ELR (cell line): ENCODE data around the gene FRMD5.

Experiments used
- DNase-seq: peaks from one replicate; pipeline ENCODE4 v3.0.0-alpha.2; 2015; ENCODE audit warnings: low read depth

FRMD5 gene

DNA sequence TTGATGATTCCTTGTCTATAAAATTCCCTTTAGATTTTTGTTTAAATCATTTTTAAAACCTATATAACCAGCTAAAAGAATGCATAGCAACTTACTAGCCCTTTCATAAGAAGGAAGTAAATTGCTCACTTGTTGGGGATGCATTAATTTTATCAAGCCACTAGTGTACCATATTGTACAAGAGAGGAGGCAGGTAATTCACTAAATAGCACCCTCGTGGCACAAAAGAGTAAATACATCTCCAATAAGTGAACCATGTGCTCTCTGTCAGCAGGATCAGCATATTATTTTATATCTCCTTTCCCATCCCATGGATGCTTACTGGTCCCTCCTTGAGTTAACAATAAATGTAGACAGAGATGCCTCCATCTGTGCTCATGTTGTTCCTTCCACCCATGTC, 34.3 kb downstream of the FRMD5 start:
- DNase-seq = no peak

DNA sequence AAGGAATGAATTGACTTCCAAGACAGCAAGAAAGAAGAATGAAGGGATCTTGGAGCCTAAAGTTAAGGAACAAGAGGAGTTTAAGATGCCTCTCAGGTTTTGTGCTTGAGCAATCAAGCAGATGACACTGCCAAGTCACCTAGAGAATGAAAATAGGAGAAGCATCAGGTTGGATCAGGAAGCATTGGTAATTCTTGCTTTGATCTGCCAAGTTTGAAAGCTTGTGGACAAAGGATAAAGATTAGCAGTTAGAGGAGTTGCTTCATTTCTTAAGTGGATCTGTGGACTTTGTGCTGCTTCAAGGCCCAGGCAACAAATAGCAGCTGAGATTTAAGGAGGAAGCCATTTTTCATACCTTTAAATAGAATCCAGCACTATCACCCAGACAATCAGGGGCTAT, 35.6 kb downstream of the FRMD5 start:
- DNase-seq = no peak

DNA sequence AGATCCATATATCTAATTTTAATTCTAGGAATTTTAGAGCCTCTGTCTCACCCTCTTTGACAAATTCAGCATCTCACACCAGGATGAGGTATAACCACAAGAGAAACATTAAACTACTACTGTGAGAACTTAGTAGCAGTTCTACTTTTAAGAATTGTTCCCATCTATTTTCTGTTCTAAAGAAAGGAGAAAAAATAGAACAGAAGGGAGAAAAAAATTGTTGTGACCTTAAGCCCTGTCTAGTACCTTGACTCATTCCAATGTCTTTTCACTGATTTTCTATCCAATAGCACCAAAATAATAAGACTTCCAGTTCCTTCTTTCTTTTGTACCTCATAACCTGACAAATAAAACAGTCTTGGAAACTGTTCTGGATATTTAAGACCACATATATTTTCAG, 37.0 kb downstream of the FRMD5 start:
- DNase-seq = peak; percentile 40

GRCh38 chr15:44157679-44158078, 37.4 kb downstream of the FRMD5 start:
- DNase-seq = peak; percentile 95

DNA sequence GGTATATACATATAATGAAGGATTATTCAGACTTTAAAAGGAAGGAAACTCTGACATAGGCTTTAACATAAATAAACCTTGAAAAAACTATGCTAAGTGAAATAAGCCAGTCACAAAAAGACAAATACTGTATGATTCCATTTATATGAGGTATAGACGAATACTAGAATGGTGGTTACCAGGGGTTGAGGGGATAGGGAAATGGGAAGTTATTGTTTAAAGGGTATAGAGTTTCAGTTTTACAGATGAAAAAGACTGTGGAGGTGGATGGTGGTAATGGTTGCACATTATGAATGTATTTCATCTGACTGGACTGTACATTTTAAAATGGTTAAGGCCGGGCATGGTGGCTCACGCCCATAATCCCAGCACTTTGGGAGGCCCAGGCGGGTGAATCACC, 41.7 kb downstream of the FRMD5 start:
- DNase-seq = no peak

- DNase-seq = no peak
Observed at GRCh38 chr15:44149224-44149623, 45.8 kb downstream of the FRMD5 start.

DNA sequence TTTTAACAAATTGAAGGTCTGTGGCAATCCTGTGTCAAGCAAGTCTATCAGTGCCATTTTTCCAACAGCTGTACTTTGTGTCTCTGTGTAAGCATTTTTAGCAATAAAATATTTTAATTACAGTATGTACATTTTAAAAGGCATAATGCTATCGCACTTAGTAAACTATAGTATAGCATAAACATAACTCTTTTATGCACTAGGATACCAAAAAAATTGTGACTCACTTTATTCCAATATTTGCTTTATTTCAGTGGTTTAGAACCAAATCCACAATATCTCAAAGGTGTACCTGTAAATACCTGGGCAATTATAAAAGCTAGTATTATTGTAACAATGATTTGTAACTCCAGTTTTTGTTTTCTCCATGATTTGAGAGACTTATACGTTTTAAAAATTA, 46.5 kb downstream of the FRMD5 start:
- no peak for DNase-seq

DNA sequence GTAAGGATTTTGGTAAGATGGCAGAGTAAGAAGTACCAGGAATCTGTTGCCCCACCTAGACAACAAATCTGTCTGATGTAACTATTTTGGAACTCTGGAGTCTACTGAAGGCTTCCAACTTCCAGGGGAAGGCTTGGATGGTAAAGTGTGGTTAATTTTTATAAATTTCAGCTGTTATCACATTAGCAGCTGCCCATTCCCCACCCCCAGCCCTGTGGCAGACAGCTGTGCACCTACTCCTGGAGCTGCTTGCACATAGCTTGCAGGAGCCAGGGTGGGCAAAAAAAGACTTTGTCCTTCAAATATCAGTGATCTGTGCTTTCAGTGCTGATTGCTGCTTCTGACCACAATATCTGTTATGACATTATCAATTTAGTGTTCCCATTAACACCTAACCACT, 47.4 kb downstream of the FRMD5 start:
- no peak for DNase-seq

- DNase-seq = no peak
Observed at GRCh38 chr15:44145495-44145894, 49.6 kb downstream of the FRMD5 start.

DNA sequence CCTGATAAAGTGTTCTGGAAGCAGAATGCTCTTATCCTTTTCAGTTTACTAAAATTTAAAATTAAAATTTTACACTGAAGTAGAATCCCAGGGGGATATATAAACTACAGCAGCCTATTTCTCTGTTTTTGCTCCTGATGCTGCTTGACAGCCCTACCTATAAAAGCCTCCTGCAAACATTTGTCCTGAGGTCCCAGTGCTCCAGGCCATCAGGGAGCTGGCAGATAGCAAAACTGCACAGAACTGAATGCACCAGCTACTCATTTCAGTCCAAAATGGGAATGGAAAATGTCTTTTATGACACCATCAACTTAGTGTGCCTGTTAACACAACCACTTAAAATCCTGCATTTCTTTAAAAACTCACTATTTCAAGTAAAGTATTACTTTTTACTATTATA, 50.1 kb downstream of the FRMD5 start:
- no peak for DNase-seq

GRCh38 chr15:44144184-44144583, 50.9 kb downstream of the FRMD5 start:
- no peak for DNase-seq

GRCh38 chr15:44137750-44138149, 57.3 kb downstream of the FRMD5 start:
- DNase-seq = peak; percentile 34

DNA sequence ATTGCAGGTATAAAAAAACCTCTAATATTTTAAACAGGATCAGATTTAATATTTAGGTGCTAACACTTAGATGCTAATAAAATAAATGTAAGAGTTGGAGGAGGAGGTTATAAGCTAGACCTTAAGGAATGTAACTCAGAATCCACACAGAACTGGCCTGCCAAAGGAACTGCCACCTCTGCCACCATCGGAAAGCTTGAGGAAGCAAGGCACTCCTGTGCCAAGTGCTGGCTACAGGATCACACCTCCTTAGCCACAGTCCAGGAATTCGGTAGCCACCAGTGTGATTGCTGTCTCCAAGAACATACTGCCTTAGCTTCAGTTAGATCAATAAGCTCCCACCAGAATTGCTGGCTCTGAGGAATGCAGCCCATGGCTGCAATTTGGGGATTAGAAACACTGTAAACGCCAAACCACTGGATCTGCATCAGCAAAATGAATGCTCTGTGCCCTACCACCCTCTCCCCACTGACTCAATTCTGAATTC, 58.0 kb downstream of the FRMD5 start:
- no peak for DNase-seq

DNA sequence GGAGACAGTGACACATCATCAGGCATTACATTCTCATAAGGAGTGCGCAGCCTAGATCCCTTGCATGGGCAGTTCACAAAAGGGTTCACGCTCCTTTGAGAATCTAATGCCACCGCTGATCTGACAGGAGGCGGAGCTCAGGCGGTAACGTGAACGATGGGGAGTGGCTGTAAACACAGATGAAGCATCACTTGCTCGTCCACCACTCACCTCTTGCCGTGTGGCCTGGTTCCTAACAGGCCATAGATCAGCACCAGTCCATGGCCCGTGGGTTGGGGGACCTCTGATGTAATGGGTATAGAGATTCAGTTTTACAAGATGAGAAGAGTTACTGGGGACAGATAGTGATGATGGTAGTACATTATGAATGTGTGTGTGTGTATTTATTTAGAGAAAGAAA, 63.0 kb downstream of the FRMD5 start:
- DNase-seq = no peak

DNA sequence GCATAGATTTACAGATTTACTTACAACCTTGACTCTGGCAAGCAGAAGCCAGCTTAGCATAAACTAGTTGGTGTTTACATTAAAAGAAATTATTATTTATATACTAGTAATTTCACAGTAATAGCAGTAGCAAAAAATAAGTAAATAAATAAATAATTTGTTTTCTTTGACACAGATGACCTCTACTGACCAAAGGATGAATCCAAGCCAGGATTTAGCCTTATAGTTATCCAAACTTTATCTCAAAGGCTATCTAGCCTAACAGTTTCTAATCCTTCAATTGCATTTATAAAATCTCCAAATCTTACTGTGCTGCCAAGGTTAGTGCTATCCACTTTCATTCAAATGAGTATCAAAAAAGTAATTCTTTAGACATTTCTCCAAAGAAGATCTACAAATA, 64.3 kb downstream of the FRMD5 start:
- peak; percentile 28 for DNase-seq

DNA sequence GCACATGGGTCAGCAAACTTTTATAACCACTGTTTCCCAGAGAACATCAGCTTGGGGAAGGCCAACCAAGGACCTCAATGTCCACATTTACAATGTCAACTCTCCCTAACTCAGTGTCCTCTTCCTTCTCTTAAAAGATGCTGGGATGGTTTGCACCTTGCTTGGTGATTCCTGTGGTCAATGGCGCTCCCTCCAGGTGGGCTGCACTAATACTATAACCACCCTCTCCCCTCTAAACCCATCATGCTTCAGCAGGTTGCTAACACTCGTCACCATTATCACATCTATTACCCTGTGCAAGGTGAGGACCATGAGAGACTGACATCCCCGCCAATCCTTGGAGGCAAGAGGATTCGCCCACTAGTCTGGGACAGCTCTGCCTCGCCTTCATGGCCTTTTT, 65.2 kb downstream of the FRMD5 start:
- DNase-seq = no peak

DNA sequence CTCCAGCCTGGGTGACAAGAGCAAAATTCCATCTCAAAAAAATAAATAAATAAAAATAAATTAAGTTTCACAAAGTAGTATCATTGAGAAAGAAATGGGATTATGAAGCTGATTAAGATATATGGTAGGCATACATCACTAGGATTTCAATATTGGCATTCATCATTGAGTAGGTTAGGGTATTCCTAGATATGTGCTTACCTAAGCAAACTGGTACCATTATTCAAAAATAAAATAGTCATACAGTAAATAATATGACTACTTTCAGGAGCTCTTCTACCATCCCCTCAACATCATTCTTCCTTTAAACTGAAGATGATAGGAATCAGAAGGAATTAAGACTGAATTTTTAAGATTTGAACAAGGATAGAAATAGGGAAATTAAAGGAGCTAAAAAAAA, 66.6 kb downstream of the FRMD5 start:
- DNase-seq = no peak

GRCh38 chr15:44125879-44126278, 69.2 kb downstream of the FRMD5 start:
- DNase-seq = no peak

- DNase-seq = peak; percentile 95
Observed at GRCh38 chr15:44102675-44103254, 92.3 kb downstream of the FRMD5 start.

DNA sequence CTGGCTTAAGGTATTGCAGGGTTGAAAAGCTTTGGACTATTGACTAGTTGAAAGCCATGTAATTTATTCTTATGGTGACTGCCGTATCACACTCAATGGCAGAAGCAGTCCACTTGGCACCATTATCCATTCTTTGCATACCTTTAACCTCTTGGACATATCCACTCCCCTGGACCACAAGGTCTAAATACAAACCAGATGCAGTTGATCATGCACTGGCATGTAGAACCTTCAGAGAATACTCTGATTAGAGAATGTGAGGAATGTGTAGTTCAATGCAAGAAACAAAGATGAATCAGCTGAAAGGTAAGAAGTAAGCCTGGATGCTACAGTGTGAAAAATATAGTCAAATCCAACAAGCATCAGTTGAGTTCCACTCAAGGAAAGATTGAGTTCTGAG, 93.1 kb downstream of the FRMD5 start:
- peak; percentile 67 for DNase-seq

DNA sequence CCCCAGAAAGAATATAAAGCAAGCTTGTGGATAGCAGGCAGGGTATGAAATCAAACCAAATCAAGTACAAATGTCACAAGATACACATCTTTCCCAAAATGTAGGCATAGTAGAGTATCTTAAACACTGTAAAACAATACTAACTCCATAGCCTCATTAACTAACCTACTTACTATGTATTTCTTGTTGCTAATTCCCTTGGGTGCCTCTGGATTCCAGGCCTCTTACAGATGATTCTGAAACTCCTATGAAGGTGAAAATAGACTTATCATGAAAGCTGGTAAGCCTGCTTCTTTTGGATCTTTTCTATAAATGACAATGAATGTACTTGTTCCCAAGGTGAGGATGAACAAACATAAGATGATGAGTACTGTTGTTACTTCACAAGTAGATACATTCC, 93.8 kb downstream of the FRMD5 start:
- no peak for DNase-seq

- DNase-seq = no peak
Observed at GRCh38 chr15:44099671-44100070, 95.4 kb downstream of the FRMD5 start.

GRCh38 chr15:44097552-44097951, 97.5 kb downstream of the FRMD5 start:
- DNase-seq = no peak

- no peak for DNase-seq
Observed at GRCh38 chr15:44096596-44096995, 98.5 kb downstream of the FRMD5 start.

- DNase-seq = peak; percentile 58
Observed at GRCh38 chr15:44094781-44095180, 100.3 kb downstream of the FRMD5 start.
